OCI-LY7 (cell line): ENCODE measurements around the gene ACADVL.

Experiments
- EZH2phosphoT487 ChIP-seq: fragments of 200-600 bp; sonication (generic); IDR thresholded peaks from 2 replicates; pipeline ENCODE4 v1.6.1; 2018; ENCODE audit warnings: low read depth, borderline replicate concordance, mild to moderate bottlenecking, mixed run types, antibody characterized with exemption, low read length, moderate library complexity, mixed read lengths
- TF ChIP-seq, protein P1 (sequence below): fragments of 200-600 bp; sonication (generic); conservative IDR thresholded peaks from 2 replicates; pipeline ENCODE4 v1.5.1; 2014; ENCODE audit warnings: mild to moderate bottlenecking, antibody characterized with exemption, low read length, moderate library complexity, mixed read lengths

- TF ChIP-seq, protein P1, sequence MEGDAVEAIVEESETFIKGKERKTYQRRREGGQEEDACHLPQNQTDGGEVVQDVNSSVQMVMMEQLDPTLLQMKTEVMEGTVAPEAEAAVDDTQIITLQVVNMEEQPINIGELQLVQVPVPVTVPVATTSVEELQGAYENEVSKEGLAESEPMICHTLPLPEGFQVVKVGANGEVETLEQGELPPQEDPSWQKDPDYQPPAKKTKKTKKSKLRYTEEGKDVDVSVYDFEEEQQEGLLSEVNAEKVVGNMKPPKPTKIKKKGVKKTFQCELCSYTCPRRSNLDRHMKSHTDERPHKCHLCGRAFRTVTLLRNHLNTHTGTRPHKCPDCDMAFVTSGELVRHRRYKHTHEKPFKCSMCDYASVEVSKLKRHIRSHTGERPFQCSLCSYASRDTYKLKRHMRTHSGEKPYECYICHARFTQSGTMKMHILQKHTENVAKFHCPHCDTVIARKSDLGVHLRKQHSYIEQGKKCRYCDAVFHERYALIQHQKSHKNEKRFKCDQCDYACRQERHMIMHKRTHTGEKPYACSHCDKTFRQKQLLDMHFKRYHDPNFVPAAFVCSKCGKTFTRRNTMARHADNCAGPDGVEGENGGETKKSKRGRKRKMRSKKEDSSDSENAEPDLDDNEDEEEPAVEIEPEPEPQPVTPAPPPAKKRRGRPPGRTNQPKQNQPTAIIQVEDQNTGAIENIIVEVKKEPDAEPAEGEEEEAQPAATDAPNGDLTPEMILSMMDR: peak; percentile 58
- TF ChIP-seq EZH2phosphoT487: no peak
Measured at GRCh38 chr17:7252176-7253043, 32.7 kb downstream of the ACADVL start, which contains the start of gene ELP5.
